Measurements from ENCODE around the gene ATG7. TPM values are rescaled to one million over a fixed set of nuclear protein-coding genes. Genes with fewer than 3 reads are reported as not detected.

ATG7 gene
- total RNA-seq, 1 donor from 2014 or later: 42.5 TPM

DNA sequence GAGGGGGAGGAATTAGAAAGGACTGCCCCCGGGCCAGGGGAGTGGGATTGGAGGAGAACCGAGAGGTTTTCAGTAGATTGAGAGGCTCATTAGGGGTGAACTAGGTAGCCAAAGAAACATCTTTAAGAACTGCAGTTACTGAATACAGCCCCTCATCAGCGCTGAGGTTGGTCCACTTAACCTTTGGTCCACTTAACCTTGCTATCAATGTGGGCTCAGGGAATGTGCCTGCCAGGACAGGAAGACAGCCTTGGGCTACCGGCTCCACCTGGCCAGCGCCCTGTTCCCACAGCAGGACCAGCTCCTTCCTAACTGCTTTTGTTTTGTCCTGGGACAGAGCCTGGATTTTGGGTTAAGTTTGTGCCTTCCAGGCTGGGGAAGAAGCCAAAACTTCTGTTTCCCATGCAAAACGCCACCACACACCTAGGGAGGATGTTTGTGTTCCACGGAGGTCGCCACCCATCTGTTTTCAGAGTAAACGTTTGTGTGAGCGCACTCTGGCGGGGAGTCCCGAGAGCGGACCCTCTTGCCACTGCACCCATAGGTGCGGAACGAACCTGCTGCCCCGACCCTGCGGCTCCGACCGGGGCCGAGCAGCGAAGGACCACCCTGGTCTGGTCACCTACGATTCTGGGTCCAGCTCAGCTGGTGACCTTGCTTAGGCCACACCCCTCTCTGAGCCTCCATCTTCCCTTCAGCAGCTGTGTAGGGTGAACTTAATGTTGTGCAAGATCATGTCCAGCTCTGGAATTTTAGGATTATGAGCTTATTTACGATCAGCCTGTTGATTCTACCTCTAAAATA lies 264.1 kb downstream of the ATG7 start:
- Mint-ChIP-seq H3K27me3 (ENCODE audit: unreplicated experiment) (no peaks in the 10 kb centered on the region), H3K4me1 (ENCODE audit: unreplicated experiment) (peaks cover 52% of the 10 kb centered on the region), H3K9me3 (ENCODE audit: unreplicated experiment) (no peaks in the 10 kb centered on the region), H3K27ac (ENCODE audit: unreplicated experiment) (no peak overlapping the region), H3K4me3 (ENCODE audit: unreplicated experiment) (no peak overlapping the region), H3K36me3 (ENCODE audit: unreplicated experiment) (peaks cover 3% of the 10 kb centered on the region)
- no peak for DNase-seq (ENCODE audit: extremely low spot score, unreplicated experiment)
- TF ChIP-seq CTCF (IDR thresholded peaks at IDR 0.05): no peak

- DNase-seq (ENCODE audit: extremely low spot score, unreplicated experiment): no peak
- Mint-ChIP-seq H3K27me3 (ENCODE audit: unreplicated experiment) (no peaks in the 10 kb centered on the region), H3K27ac (ENCODE audit: unreplicated experiment) (no peak overlapping the region), H3K4me3 (ENCODE audit: unreplicated experiment) (no peak overlapping the region), H3K36me3 (ENCODE audit: unreplicated experiment) (peaks cover 4% of the 10 kb centered on the region), H3K4me1 (ENCODE audit: unreplicated experiment) (peaks cover 49% of the 10 kb centered on the region), H3K9me3 (ENCODE audit: unreplicated experiment) (no peaks in the 10 kb centered on the region)
- no peak for TF ChIP-seq CTCF (IDR thresholded peaks at IDR 0.05)
Measured at GRCh38 chr3:11536936-11537612, 264.9 kb downstream of the ATG7 start.

DNA sequence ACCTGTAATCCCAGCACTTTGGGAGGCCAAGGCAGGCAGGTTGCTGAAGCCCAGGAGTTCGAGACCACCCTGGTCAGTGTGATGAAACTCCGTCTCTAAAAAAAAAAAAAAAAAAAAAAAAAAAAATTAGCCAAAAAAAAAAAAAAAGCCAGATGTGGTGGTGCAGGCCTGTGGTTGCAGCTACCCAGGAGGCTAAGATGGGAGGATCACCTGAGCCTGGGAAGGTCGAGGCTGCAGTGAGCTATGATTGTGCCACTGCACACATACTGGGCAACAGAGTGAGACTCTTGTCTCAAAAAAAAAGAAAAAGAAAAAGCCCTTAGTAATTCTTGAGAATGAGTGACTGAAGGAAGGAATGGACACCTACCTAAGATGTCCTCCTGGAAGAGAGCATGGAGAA lies 266.4 kb downstream of the ATG7 start:
- no peak for TF ChIP-seq CTCF (IDR thresholded peaks at IDR 0.05)
- Mint-ChIP-seq H3K9me3 (ENCODE audit: unreplicated experiment) (no peaks in the 10 kb centered on the region), H3K4me3 (ENCODE audit: unreplicated experiment) (no peak overlapping the region), H3K36me3 (ENCODE audit: unreplicated experiment) (peaks cover 4% of the 10 kb centered on the region), H3K4me1 (ENCODE audit: unreplicated experiment) (peaks cover 34% of the 10 kb centered on the region), H3K27ac (ENCODE audit: unreplicated experiment) (no peak overlapping the region), H3K27me3 (ENCODE audit: unreplicated experiment) (no peaks in the 10 kb centered on the region)
- no peak for DNase-seq (ENCODE audit: extremely low spot score, unreplicated experiment)

- DNase-seq (ENCODE audit: extremely low spot score, unreplicated experiment): no peak
- TF ChIP-seq CTCF (IDR thresholded peaks at IDR 0.05): no peak
- Mint-ChIP-seq H3K36me3 (ENCODE audit: unreplicated experiment) (peaks cover 4% of the 10 kb centered on the region), H3K27ac (ENCODE audit: unreplicated experiment) (peak overlapping the region; percentile 31), H3K9me3 (ENCODE audit: unreplicated experiment) (no peaks in the 10 kb centered on the region), H3K4me3 (ENCODE audit: unreplicated experiment) (no peak overlapping the region), H3K4me1 (ENCODE audit: unreplicated experiment) (peaks cover 33% of the 10 kb centered on the region), H3K27me3 (ENCODE audit: unreplicated experiment) (no peaks in the 10 kb centered on the region)
Measured at GRCh38 chr3:11539218-11539617, 267.0 kb downstream of the ATG7 start.

- H3K4me3 Mint-ChIP-seq (ENCODE audit: unreplicated experiment): no peak overlapping the region
- H3K27ac Mint-ChIP-seq (ENCODE audit: unreplicated experiment): no peak overlapping the region
Measured at GRCh38 chr3:11539677-11540076, 267.5 kb downstream of the ATG7 start.

More at GRCh38 chr3:11539677-11540076, 267.5 kb downstream of the ATG7 start:
- H3K9me3 Mint-ChIP-seq (ENCODE audit: unreplicated experiment): no peaks in the 10 kb centered on the region
- no peak for DNase-seq (ENCODE audit: extremely low spot score, unreplicated experiment)
- no peaks in the 10 kb centered on the region for H3K27me3 Mint-ChIP-seq (ENCODE audit: unreplicated experiment)
- peaks cover 33% of the 10 kb centered on the region for H3K4me1 Mint-ChIP-seq (ENCODE audit: unreplicated experiment)
- TF ChIP-seq CTCF (IDR thresholded peaks at IDR 0.05): no peak
- peaks cover 4% of the 10 kb centered on the region for H3K36me3 Mint-ChIP-seq (ENCODE audit: unreplicated experiment)

All from osteocyte (in vitro differentiated cells).